Measurements from ENCODE around the gene OLFML2B.

OLFML2B gene

DNA sequence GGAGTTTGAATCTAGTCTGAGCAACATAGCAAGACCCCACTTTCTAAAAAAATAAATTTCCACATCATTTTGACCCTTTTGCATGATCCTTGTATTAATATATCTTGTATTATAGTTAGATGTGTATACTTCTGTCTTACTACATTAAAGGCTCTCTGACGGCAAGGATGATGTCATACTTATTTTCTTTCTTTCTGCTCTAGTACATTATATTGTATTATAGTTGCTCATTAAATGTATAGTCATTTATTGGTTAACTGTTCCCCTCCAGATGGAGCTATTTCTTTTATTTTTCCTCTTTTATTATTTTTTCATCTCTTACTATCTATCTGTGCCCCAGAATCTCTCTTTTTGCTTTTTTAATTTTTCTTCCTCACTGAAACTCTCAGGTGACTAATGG lies 15.0 kb upstream of the OLFML2B start:
- Histone ChIP-seq H3K4me1 (ENCODE audit: control insufficient read depth in 2 of 2, insufficient read depth in 2 of 2, low read length in 2 of 2) (no peaks in the 10 kb centered on the region), H3K27me3 (ENCODE audit: control insufficient read depth in 2 of 2, insufficient read depth in 2 of 2, low read length in 2 of 2) (peaks cover 0 to 5% of the 10 kb centered on the region in 2 donors), H3K27ac (ENCODE audit: low read depth in 2 of 2, low read length in 2 of 2) (no peak overlapping the region), H3K9me3 (ENCODE audit: control insufficient read depth in 2 of 2, low read length in 2 of 2) (no peaks in the 10 kb centered on the region), H3K4me3 (ENCODE audit: low read length in 2 of 2) (no peak overlapping the region), H3K36me3 (ENCODE audit: control insufficient read depth in 2 of 2, insufficient read depth in 2 of 2, low read length in 2 of 2) (no peaks in the 10 kb centered on the region), H3K9ac (ENCODE audit: low read depth in 1 of 2, low read length in 2 of 2) (no peak overlapping the region)

- no peak overlapping the region for H3K27ac ChIP-seq (ENCODE audit: low read depth in 2 of 2, low read length in 2 of 2)
- H3K36me3 ChIP-seq (ENCODE audit: control insufficient read depth in 2 of 2, insufficient read depth in 2 of 2, low read length in 2 of 2) = no peaks in the 10 kb centered on the region
- H3K4me3 ChIP-seq (ENCODE audit: low read length in 2 of 2) = no peak overlapping the region
- peaks cover 0 to 7% of the 10 kb centered on the region in 2 donors for H3K27me3 ChIP-seq (ENCODE audit: control insufficient read depth in 2 of 2, insufficient read depth in 2 of 2, low read length in 2 of 2)
- H3K9me3 ChIP-seq (ENCODE audit: control insufficient read depth in 2 of 2, low read length in 2 of 2) = no peaks in the 10 kb centered on the region
- H3K4me1 ChIP-seq (ENCODE audit: control insufficient read depth in 2 of 2, insufficient read depth in 2 of 2, low read length in 2 of 2) = no peaks in the 10 kb centered on the region
- no peak overlapping the region for H3K9ac ChIP-seq (ENCODE audit: low read depth in 1 of 2, low read length in 2 of 2)
Observed at GRCh38 chr1:162036163-162036562, 12.5 kb upstream of the OLFML2B start.

GRCh38 chr1:162035241-162035640 lies 11.6 kb upstream of the OLFML2B start:
- Histone ChIP-seq H3K4me3 (ENCODE audit: low read length in 2 of 2) (no peak overlapping the region), H3K27me3 (ENCODE audit: control insufficient read depth in 2 of 2, insufficient read depth in 2 of 2, low read length in 2 of 2) (peaks cover 0 to 7% of the 10 kb centered on the region in 2 donors), H3K9me3 (ENCODE audit: control insufficient read depth in 2 of 2, low read length in 2 of 2) (no peaks in the 10 kb centered on the region), H3K4me1 (ENCODE audit: control insufficient read depth in 2 of 2, insufficient read depth in 2 of 2, low read length in 2 of 2) (no peaks in the 10 kb centered on the region), H3K9ac (ENCODE audit: low read depth in 1 of 2, low read length in 2 of 2) (no peak overlapping the region), H3K36me3 (ENCODE audit: control insufficient read depth in 2 of 2, insufficient read depth in 2 of 2, low read length in 2 of 2) (no peaks in the 10 kb centered on the region), H3K27ac (ENCODE audit: low read depth in 2 of 2, low read length in 2 of 2) (no peak overlapping the region)

GRCh38 chr1:162033428-162033827 lies 9.8 kb upstream of the OLFML2B start:
- Histone ChIP-seq H3K4me1 (ENCODE audit: control insufficient read depth in 2 of 2, insufficient read depth in 2 of 2, low read length in 2 of 2) (no peaks in the 10 kb centered on the region), H3K36me3 (ENCODE audit: control insufficient read depth in 2 of 2, insufficient read depth in 2 of 2, low read length in 2 of 2) (no peaks in the 10 kb centered on the region), H3K9me3 (ENCODE audit: control insufficient read depth in 2 of 2, low read length in 2 of 2) (no peaks in the 10 kb centered on the region), H3K27me3 (ENCODE audit: control insufficient read depth in 2 of 2, insufficient read depth in 2 of 2, low read length in 2 of 2) (peaks cover 0 to 7% of the 10 kb centered on the region in 2 donors), H3K4me3 (ENCODE audit: low read length in 2 of 2) (no peak overlapping the region), H3K9ac (ENCODE audit: low read depth in 1 of 2, low read length in 2 of 2) (no peak overlapping the region), H3K27ac (ENCODE audit: low read depth in 2 of 2, low read length in 2 of 2) (no peak overlapping the region)

DNA sequence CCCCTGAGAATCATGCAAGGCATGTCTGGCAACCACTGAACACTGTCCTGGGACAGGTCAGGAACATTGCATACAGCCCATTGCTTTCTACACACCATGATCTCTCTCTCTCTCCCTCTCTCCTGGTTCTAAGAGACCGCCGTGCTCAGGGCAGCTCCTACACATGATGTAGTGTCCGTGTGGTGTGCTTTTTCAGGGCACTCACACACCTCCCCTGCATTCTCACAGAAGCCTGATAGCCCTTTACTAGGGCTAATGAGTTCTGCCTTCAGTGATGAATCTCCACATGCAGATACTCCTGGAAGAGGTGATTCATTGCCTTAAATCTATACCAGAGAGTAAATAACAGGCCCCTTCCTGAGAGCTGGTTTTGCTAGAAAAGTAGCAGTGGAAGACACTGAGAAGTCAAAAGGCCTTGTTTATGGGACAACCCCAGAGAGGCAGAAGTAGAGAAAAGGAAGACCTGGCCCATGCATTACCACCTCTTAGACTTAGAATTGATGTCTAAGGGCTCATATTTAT lies 7.2 kb upstream of the OLFML2B start:
- H3K9me3 ChIP-seq (ENCODE audit: control insufficient read depth in 2 of 2, low read length in 2 of 2) = no peaks in the 10 kb centered on the region
- H3K27ac ChIP-seq (ENCODE audit: low read depth in 2 of 2, low read length in 2 of 2) = no peak overlapping the region
- H3K27me3 ChIP-seq (ENCODE audit: control insufficient read depth in 2 of 2, insufficient read depth in 2 of 2, low read length in 2 of 2) = peaks cover 1 to 9% of the 10 kb centered on the region in 2 donors
- no peak overlapping the region for H3K4me3 ChIP-seq (ENCODE audit: low read length in 2 of 2)
- H3K36me3 ChIP-seq (ENCODE audit: control insufficient read depth in 2 of 2, insufficient read depth in 2 of 2, low read length in 2 of 2) = no peaks in the 10 kb centered on the region
- H3K9ac ChIP-seq (ENCODE audit: low read depth in 1 of 2, low read length in 2 of 2) = no peak overlapping the region
- H3K4me1 ChIP-seq (ENCODE audit: control insufficient read depth in 2 of 2, insufficient read depth in 2 of 2, low read length in 2 of 2) = no peaks in the 10 kb centered on the region

- H3K27me3 ChIP-seq (ENCODE audit: control insufficient read depth in 2 of 2, insufficient read depth in 2 of 2, low read length in 2 of 2) = peaks cover 6 to 7% of the 10 kb centered on the region in 2 donors
- H3K9ac ChIP-seq (ENCODE audit: low read depth in 1 of 2, low read length in 2 of 2) = no peak overlapping the region
- H3K27ac ChIP-seq (ENCODE audit: low read depth in 2 of 2, low read length in 2 of 2) = no peak overlapping the region
- H3K4me3 ChIP-seq (ENCODE audit: low read length in 2 of 2) = no peak overlapping the region
- no peaks in the 10 kb centered on the region for H3K36me3 ChIP-seq (ENCODE audit: control insufficient read depth in 2 of 2, insufficient read depth in 2 of 2, low read length in 2 of 2)
- H3K4me1 ChIP-seq (ENCODE audit: control insufficient read depth in 2 of 2, insufficient read depth in 2 of 2, low read length in 2 of 2) = no peaks in the 10 kb centered on the region
- H3K9me3 ChIP-seq (ENCODE audit: control insufficient read depth in 2 of 2, low read length in 2 of 2) = no peaks in the 10 kb centered on the region
Observed at GRCh38 chr1:162029157-162029556, 5.5 kb upstream of the OLFML2B start.

DNA sequence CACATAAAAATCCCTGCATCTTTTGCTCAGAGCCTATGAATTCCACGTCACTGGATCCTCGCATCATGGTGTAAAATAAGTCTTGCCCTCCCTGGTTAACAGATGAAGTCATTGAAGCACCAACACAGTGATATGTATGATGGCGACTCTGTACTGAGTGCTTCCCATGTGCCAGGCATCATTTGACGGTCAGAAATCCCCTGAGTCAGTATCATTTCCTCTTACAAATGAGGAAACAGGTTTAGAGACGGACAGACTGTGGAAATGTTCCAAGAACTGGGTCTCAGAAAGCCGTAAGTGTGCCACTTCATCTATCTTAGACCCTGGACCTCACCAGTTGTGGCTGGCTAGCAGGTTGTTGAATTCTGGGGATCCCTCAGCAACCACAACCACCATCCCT lies 5.1 kb upstream of the OLFML2B start:
- Histone ChIP-seq H3K4me3 (ENCODE audit: low read length in 2 of 2) (no peak overlapping the region), H3K9ac (ENCODE audit: low read depth in 1 of 2, low read length in 2 of 2) (no peak overlapping the region), H3K27ac (ENCODE audit: low read depth in 2 of 2, low read length in 2 of 2) (no peak overlapping the region), H3K9me3 (ENCODE audit: control insufficient read depth in 2 of 2, low read length in 2 of 2) (no peaks in the 10 kb centered on the region), H3K27me3 (ENCODE audit: control insufficient read depth in 2 of 2, insufficient read depth in 2 of 2, low read length in 2 of 2) (peaks cover 5 to 6% of the 10 kb centered on the region in 2 donors), H3K36me3 (ENCODE audit: control insufficient read depth in 2 of 2, insufficient read depth in 2 of 2, low read length in 2 of 2) (no peaks in the 10 kb centered on the region), H3K4me1 (ENCODE audit: control insufficient read depth in 2 of 2, insufficient read depth in 2 of 2, low read length in 2 of 2) (peaks cover 0 to 4% of the 10 kb centered on the region in 2 donors)

DNA sequence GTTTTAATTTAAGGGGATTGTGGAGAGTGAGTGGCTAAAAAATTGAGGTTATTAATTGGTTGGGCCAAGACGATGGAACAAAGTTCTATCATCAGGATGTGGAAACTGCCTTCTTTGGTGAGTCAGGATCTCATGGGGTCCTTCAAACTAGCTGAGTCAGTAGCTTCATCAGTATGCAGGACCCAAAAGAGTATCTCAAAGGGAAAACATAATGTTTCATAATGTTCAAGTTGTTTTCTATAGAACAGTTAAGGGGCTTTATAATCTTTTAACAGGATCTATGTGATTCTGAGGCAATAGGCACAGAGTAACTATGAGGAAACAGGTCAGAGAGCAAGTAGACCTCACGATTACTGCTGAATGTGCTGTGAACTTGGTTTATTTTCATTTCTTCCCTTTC lies 3.2 kb upstream of the OLFML2B start:
- Histone ChIP-seq H3K36me3 (ENCODE audit: control insufficient read depth in 2 of 2, insufficient read depth in 2 of 2, low read length in 2 of 2) (no peaks in the 10 kb centered on the region), H3K4me1 (ENCODE audit: control insufficient read depth in 2 of 2, insufficient read depth in 2 of 2, low read length in 2 of 2) (peaks cover 5 to 7% of the 10 kb centered on the region in 2 donors), H3K9ac (ENCODE audit: low read depth in 1 of 2, low read length in 2 of 2) (no peak overlapping the region), H3K9me3 (ENCODE audit: control insufficient read depth in 2 of 2, low read length in 2 of 2) (no peaks in the 10 kb centered on the region), H3K27ac (ENCODE audit: low read depth in 2 of 2, low read length in 2 of 2) (no peak overlapping the region), H3K27me3 (ENCODE audit: control insufficient read depth in 2 of 2, insufficient read depth in 2 of 2, low read length in 2 of 2) (peaks cover 2 to 6% of the 10 kb centered on the region in 2 donors), H3K4me3 (ENCODE audit: low read length in 2 of 2) (no peak overlapping the region)

GRCh38 chr1:162025541-162025940 lies 1.9 kb upstream of the OLFML2B start:
- H3K9ac ChIP-seq (ENCODE audit: low read depth in 1 of 2, low read length in 2 of 2) = no peak overlapping the region
- no peaks in the 10 kb centered on the region for H3K36me3 ChIP-seq (ENCODE audit: control insufficient read depth in 2 of 2, insufficient read depth in 2 of 2, low read length in 2 of 2)
- no peak overlapping the region for H3K4me3 ChIP-seq (ENCODE audit: low read length in 2 of 2)
- H3K27me3 ChIP-seq (ENCODE audit: control insufficient read depth in 2 of 2, insufficient read depth in 2 of 2, low read length in 2 of 2) = peaks cover 2 to 6% of the 10 kb centered on the region in 2 donors
- no peaks in the 10 kb centered on the region for H3K9me3 ChIP-seq (ENCODE audit: control insufficient read depth in 2 of 2, low read length in 2 of 2)
- peaks cover 5 to 9% of the 10 kb centered on the region in 2 donors for H3K4me1 ChIP-seq (ENCODE audit: control insufficient read depth in 2 of 2, insufficient read depth in 2 of 2, low read length in 2 of 2)
- H3K27ac ChIP-seq (ENCODE audit: low read depth in 2 of 2, low read length in 2 of 2) = no peak overlapping the region

DNA sequence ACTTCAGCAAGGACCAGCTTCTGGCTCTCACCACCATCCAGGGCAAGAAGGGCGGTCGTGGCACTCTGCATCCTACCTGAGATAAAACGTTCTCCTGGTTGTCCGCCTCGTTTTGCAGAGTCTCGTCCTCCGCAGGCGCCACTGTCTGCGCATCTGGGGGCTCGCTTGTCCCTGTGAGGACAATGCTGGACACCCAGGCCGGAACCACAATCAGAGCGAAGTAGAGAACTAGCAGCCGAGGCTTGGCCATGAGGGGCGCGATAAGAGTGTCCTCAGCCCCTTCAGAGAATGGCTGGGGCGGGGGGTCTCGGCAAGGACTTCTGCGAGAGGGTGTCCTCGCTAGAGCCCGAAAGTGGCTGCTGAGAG lies 505 bp downstream of the OLFML2B start:
- peaks cover 5 to 9% of the 10 kb centered on the region in 2 donors for H3K4me1 ChIP-seq (ENCODE audit: control insufficient read depth in 2 of 2, insufficient read depth in 2 of 2, low read length in 2 of 2)
- no peaks in the 10 kb centered on the region for H3K36me3 ChIP-seq (ENCODE audit: control insufficient read depth in 2 of 2, insufficient read depth in 2 of 2, low read length in 2 of 2)
- peak overlapping the region in 1 of 2 donors; percentile 21 for H3K9ac ChIP-seq (ENCODE audit: low read depth in 1 of 2, low read length in 2 of 2)
- peak overlapping the region; percentile 52 to 76 for H3K4me3 ChIP-seq (ENCODE audit: low read length in 2 of 2)
- H3K27me3 ChIP-seq (ENCODE audit: control insufficient read depth in 2 of 2, insufficient read depth in 2 of 2, low read length in 2 of 2) = peaks cover 2 to 6% of the 10 kb centered on the region in 2 donors
- H3K27ac ChIP-seq (ENCODE audit: low read depth in 2 of 2, low read length in 2 of 2) = no peak overlapping the region
- no peaks in the 10 kb centered on the region for H3K9me3 ChIP-seq (ENCODE audit: control insufficient read depth in 2 of 2, low read length in 2 of 2)

- no peak overlapping the region for H3K4me3 ChIP-seq (ENCODE audit: low read length in 2 of 2)
- H3K9ac ChIP-seq (ENCODE audit: low read depth in 1 of 2, low read length in 2 of 2) = no peak overlapping the region
- peaks cover 2 to 6% of the 10 kb centered on the region in 2 donors for H3K27me3 ChIP-seq (ENCODE audit: control insufficient read depth in 2 of 2, insufficient read depth in 2 of 2, low read length in 2 of 2)
- no peaks in the 10 kb centered on the region for H3K36me3 ChIP-seq (ENCODE audit: control insufficient read depth in 2 of 2, insufficient read depth in 2 of 2, low read length in 2 of 2)
- H3K4me1 ChIP-seq (ENCODE audit: control insufficient read depth in 2 of 2, insufficient read depth in 2 of 2, low read length in 2 of 2) = peaks cover 5 to 9% of the 10 kb centered on the region in 2 donors
- H3K9me3 ChIP-seq (ENCODE audit: control insufficient read depth in 2 of 2, low read length in 2 of 2) = no peaks in the 10 kb centered on the region
- no peak overlapping the region for H3K27ac ChIP-seq (ENCODE audit: low read depth in 2 of 2, low read length in 2 of 2)
Observed at GRCh38 chr1:162022626-162023025, 1.0 kb downstream of the OLFML2B start.

All from mucosa of rectum (tissue), 2 donors.